NOMO-1 treated with DMSO at 0.1 percent for 48 hours (cell line): ENCODE measurements around the gene ABI3BP.

Experiments used
- DNase-seq: peaks from one replicate; lab custom pipeline; 2025; ENCODE audit not compliant: unreplicated experiment; lab: John Stamatoyannopoulos, UW

ABI3BP gene

DNA sequence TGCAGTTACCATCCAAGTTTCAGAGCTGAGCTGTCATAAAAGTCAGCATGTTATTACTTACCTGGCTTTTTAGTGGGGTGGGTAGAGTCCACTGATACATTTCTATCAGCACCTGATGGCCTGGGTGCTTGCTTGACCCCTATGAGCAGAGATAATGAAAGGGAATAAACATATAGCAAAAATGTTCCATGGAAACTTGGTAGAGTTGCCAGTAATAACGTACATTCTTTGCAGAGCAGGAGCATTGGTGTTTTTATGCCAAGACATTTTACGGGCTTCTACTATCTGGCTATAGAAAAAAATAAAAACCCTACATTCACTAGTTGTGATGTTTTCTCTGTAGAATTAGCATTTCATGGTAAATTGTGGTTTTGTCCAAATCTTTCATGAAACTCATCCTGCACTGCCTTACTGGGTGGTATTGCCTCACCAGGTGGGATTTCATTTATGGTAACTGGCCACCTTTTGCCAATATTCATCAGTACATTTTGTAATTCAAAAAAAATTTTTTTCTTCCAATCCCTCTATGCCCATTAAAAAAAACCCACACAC lies 213.1 kb downstream of the ABI3BP start:
- no peak for DNase-seq

DNA sequence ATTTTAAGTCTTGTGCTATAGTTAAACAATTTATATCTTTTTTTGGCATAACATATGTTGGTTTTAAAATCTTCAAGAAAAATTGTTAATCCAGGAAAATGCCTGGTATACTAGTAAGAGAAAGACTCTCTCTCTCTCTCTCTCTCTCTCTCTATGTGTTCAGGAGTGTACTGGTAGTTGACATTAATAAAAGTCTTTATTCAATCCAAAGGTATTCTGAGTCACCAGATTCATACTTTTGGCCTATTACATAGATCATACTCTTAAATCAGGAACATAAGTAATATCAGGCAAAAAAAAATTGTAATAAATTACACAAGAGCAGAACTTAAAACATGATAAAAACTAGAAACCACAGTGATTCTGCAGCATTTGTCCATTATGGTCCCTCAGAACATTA lies 213.7 kb downstream of the ABI3BP start:
- DNase-seq: no peak

DNA sequence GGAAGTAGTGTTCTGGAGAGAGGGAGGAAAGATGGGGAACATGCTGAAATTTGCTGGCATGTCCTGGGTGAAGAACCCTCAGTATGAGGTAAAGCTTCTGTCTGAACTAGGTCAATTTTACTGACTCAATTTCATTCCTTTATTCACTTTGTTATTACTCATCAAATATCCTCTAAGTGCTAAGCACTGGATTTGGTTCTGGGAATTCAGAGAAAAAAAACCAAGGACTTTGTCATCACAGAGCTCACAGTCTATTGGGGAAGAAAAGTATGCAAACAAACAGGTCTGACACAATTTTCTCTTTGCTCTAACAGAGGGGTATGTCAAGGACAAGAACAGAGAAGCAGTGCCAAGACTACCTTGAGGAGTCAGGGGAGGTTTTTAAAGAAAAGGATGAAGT lies 215.9 kb downstream of the ABI3BP start:
- no peak for DNase-seq

DNA sequence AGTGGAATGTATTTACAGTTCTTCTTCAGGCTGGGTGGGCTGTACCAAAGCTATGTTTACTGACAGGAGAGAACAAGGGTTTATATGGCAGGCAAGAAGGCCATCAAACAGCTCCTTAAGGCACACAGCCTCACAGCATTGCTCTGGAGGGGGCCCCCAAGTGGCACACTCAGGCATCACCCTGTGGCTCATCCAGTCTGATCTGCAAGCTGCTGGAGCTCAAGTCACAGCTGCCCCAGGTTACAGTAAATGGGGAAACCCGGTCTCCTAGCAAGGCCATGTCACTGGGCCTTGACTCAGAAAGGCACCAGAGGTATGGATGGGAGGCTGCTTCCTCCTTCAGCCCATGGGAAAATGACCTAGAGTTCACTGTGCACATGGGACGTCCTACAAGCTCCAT lies 216.5 kb downstream of the ABI3BP start:
- DNase-seq: no peak

DNA sequence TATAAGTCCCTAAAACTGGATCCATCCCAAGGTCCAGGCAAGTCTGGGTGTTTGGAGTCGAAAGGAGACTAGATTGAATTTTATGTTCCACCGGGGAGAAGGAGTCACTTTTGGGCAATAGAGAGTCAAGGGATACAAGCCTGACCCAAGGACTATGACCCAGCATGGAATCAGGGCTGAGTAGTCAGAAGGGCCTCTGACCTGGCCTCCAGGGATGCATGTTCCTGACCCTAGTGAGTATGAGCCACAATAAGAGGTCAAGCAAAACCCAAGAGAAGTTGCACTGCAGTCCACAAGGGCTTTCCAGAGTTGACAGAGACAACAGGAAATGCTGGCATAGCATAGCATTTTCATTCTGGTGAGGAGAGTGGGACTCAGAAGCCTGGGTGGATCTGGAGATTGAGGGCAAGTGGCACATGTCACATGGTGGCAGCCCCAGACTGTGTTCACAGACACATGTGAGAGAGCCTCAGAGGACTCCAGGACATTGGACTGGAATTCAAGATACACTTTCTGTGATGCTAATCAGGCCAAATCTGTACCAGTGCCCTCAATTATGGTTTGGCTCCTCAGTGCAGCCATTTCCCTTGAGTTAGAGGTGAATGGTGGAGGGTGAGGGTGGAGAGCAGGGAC lies 217.0 kb downstream of the ABI3BP start:
- DNase-seq: no peak

DNA sequence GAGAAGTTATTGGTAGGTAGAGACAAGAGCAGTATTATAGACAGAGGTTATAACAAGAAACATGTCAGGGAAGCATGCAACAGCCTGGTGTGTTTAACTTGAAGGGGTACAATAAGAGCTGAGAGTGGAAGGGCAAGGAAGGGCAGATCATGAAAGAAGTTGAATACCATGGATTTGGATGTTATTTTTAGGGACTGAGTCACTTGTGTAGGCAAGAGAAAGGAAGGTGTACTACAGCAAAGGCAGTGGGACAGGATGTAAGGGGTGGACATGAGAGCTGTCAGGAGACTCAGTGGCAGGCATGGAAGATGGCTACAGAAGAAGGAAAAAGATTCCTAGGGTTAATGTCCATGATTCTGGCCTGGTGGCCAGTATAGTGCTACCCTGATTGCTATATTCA lies 217.6 kb downstream of the ABI3BP start:
- DNase-seq: no peak

DNA sequence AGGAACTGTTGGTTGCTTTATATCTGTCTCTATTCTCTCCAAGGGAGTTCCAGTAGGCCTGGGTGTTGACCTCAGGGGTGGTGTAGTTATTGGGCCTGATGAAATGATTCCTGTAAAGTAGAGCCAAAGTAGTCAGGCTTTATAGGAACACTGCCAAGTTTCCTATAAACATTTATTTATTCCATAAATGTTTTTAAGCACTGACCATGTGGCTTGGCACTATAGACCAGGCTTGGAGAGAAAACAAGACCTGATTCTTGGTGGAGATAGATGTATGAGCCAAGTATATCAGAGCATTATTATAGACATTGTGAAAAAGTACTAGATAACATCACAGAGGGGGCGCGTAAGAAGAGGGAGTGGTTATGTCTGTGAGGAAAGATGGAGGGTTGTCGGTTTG lies 218.0 kb downstream of the ABI3BP start:
- no peak for DNase-seq

DNA sequence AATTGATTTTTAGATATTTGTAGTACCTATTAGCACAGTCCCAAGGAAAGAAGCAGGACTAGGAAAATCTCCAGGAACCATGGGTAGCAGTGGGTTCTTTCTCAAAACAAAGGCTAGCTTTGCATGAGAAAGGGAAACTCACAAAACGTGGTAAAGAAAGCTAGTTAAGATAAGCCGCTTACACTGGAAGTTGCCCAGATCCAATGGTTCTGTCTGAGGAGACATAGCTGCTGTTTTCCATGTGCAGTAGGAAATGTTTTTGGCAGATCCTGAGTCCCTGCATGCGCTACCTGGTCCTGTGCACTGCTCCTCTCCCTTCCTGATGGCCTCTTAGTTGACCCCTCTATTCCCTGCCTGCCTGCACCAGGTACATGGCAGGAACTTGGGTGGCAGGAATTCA lies 223.5 kb downstream of the ABI3BP start:
- DNase-seq: no peak

DNA sequence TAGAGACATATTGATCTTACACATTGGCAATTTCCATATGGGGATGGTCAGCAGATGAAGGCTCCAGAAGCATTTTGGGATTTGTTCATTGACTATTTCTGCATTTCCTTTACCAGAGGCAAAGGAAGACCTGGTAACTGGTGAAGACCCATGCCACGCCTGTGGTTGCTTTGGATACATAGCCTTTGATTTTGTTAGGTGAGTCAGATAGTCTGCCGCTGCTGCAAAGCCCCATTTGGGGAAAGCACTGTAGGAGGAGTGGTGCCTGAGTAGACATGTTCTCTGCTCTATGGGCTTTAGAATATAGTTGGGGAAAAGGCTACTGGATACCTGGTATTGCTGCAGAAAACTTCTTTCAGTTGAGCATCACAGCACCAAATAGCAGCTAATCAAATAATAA lies 227.2 kb downstream of the ABI3BP start:
- no peak for DNase-seq

DNA sequence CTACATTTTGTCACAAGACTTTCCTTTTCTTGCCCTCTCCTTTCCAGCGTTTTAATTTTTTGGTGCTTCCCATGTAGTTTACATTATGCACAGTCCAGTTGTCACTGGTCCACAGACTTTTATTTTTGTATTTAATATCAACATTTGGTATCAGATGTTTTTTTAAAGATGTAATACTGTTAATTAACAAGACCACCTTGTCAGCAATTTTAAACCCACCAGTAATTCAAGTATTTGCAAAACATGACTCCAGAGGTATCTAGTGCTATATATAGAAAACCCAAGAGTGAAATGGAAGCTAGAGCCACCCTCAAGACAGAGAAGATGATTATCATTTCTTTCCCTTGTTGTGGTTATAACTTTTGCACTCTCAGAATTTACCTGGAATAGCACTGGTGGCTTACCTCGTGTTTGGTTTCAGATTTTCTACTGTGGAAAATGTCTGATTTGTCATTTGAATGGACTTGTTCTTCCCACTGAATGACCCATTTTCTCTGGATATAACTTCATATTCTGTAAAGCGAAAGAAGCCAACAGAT lies 227.7 kb downstream of the ABI3BP start:
- no peak for DNase-seq

DNA sequence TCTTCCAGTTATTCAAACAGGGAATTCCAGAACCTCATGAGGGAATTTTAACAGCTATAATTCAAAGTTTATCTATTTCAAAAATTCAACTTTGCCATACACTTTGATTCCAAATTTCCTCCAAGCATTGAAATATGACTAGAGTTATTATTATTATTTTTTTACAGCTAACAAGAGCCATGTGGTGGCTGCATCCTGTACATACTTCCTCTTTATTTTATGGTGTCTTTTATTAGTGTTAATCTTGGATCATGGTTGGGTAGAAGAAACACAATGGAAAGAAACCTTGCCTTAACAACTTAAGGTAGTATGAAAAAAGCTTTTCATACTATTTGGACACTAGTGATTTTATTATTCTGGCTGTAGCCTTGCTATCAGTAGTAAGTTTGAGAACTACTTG lies 231.3 kb downstream of the ABI3BP start:
- DNase-seq: no peak

DNA sequence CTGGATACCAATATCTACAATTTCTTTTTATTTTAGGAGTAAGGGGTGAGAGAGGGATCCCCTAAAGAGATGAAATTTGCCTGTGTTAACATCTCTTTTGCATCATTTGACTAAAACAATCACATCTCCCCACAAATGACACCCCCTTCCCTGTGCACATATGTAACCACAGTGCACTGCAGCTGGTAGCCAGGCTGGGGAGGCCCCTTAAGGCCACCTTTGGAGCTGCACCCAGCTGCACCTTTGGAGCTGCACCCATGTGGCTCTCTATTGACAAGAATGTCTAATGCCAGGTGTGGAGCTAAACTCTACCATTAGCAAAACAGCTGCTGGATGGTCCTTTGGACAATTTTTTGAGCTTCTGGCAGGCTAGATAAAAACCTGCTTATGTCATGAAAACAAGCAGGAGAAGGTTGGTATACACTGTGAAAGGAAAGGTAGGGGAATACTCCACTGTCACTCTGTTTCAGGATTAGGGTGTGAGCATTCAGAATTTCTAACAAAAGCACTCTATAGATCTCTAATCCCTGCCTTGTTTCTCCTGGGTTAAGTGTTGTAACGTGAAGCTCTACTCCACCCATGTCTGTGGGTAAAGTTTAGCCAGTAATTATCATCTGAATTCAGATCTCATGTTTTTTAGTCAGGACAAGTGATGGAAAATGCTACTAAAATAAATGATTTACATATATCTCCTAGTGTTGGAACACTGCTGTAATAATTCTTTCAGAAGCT lies 231.8 kb downstream of the ABI3BP start:
- DNase-seq: no peak

DNA sequence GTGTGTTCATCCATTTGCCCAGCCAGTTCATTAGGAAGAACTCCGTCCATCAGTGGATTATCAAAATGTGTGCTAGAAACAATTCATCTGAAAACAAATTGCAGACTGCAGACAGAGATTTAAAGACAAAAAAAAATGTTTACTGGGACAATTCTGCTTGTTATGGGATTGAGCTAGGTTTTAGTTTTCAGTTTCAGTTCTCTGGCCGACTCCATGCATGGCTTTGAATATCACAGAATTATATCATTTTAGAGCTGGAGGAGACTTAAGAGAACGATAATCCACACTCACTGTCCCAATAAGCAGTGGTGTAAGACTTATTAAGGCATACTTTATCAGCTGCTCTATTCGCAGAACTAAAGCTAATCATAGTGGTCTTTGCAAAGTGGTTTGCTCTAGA lies 232.8 kb downstream of the ABI3BP start:
- no peak for DNase-seq

DNA sequence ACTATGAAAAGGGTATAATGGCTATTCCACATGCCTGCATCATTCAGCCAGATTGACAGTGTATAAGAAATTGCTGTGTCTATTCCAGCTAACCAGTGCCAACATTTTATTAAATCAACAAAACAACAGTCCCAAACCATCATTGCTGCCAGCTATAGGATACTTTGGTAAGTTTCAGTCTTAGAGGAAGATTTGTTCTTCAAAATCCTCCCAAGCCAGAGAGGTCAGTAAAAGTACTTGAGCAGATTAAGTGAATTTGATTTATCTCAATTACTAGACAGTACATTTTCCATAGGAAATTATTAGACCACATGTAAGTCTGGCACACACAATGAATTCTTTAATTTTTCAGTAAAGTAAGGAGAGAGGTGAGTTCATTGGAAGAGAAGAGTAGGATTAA lies 233.3 kb downstream of the ABI3BP start:
- no peak for DNase-seq

DNA sequence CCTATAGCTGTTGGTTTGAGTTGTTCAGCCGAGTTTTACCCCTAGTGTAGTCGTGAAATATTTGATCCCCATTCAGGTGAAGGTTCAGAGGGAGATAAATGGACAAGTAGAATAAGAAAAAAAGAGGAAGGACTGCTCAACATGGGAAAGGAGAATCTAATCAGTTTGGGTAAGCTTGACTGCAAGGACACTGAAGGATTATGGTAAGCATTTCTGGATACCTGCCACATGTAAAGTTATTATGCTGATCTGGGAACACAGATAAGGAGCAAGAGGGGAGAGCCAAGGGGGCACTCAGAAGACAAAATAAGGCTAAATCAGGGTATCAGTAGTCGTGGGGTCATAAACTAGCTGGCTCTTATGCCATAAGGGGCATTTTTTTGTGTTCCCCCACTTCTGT lies 234.1 kb downstream of the ABI3BP start:
- no peak for DNase-seq

DNA sequence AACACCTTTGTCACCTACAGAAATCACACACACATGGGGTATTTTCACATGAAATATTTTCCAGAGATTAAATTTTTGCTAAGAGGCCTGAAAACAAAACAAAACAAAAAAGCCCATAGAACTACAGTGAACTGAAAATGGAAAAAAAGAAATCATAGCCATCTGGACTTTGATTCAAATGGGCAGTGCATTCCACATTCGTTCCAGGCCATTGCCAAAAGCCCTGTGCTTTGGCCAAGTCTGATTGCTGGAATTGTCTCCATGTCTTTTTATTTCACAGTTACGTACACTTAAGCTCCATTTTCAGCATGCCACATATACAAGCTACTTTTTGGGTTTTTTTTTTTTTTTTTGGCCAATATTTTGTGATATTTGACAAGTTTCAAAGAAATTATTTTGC lies 236.8 kb downstream of the ABI3BP start:
- DNase-seq: no peak

DNA sequence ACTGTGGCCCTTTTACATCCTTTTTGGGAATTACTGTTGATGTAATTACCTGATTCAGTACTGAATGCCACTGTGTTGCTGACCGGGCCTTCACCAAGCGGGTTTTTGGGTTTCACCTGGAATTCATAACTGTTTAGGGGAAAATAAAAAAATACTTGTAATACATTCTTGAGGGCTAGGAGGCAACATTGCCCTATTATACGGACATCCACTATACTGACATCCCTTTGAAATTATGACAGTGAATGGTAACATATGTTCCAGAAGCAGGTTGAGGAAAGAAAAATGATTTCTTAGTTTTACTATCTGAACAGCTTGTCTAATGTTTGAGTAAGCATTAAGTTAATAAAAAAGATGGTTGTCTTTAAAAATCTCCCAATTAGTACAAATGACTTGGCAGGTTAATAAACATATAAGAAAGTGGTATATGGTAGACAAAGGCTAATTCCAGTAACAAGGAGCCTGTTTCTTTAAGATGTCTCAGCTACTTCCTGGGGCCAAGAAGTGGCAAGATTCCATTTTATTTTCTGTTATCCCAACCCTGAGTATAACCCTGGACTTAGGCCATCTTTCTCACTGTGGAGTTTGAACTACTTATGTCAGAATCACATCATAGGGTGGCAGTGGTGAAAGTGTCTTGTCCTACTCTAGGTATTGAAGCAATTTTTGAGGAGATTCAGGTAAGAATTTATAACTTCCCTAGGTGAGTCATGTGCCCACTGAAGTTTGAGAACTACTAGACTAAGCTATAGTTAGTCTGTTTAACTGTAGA lies 238.5 kb downstream of the ABI3BP start:
- DNase-seq: no peak

DNA sequence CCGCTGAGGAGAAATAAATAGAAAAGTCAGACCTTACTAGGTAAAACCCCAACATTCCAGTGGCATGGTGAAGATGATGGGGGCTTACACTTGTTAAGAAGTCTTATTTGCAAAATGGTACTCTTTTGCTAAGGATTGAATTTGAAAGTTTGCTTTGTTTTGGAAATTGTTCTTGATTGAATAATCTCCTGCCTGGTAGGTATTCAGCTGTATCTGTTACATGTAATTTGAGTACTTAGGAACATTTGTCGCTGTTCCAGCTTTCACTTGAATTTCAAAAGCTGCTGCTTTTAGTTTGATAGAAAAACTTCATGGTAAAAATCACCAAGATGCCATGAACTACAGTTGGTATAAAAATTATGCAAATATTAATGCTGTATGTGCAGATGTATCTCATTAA lies 239.4 kb downstream of the ABI3BP start:
- no peak for DNase-seq

DNA sequence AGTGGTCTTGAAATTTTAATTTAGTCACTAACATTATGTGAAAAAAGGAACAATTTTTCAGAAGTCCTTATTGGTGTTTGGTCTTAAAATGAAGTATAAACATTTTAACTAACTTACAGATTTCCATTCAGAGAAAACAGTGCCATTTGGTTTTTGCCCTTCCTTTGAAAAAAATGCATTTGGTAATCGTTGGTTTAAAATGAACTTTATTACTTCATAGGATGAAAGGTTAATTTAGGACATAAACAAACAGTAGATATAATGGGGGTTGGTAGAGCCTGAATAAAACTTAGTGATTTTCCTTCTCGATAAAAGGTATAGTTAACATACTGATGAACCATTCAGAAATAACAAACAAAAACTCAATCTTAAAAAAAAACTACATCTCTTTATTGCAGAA lies 244.3 kb downstream of the ABI3BP start:
- DNase-seq: no peak

DNA sequence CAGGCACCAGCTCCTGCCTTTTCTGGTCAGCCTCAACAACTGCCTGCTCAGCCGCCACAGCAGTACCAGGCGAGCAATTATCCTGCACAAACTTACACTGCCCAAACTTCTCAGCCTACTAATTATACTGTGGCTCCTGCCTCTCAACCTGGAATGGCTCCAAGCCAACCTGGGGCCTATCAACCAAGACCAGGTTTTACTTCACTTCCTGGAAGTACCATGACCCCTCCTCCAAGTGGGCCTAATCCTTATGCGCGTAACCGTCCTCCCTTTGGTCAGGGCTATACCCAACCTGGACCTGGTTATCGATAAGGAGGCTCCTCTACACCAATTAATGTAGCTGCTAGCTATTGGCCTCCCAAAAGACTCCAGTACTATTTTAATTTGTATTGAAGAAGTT lies 245.0 kb downstream of the ABI3BP start:
- no peak for DNase-seq

DNA sequence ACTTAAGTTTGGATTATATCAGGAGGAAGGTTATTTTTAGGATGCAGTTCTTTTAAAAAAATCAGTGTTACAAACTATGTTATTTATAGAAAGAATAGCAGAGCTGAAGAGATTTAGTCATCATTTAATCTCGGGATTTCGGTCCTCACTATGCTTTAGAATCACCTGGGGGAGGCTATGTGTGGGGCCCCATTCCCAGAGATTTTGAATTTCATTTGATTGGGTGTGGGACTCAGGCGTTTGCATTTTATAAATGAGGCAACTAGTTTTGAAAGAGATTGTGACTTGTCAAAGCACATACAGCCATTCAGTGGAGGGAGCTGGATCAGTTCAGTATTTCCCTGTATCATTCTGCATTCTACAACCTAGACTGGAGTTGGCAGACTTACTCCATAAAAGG lies 247.1 kb downstream of the ABI3BP start:
- no peak for DNase-seq

DNA sequence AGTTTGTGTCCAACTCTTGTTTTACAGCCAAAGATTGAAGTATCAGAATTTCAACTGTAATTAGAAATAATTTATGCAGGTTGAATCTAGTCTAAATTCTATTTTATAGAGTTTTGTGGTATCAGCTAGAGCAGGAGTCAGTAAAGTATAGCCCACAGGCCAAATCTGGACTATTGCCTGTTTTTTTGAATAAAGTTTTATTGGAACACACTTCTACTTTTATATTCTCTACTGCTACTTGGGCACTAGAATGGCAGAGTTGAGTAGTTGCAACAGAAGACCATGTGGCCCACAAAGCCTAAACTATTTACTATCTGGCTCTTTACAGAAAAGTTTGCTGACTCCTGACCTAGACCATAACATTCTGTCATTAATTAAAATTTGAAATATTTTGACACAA lies 247.6 kb downstream of the ABI3BP start:
- DNase-seq: no peak
